GM19193 (cell line): ENCODE data around the gene PRSS21.

Experiments used
- POLR2A ChIP-seq: IDR thresholded peaks from 4 replicates; pipeline ENCODE4 v1.6.1; 2011; ENCODE audit not compliant: insufficient read depth, insufficient read length; ENCODE audit errors: extremely low read depth

The PRSS21 gene

GRCh38 chr16:2815299-2815771 is 1.7 kb upstream of the PRSS21 start:
- no peak for TF ChIP-seq POLR2A

GRCh38 chr16:2817340-2818271 is 569 bp downstream of the PRSS21 start:
- TF ChIP-seq POLR2A = no peak

- TF ChIP-seq POLR2A = no peak
Observed at GRCh38 chr16:2818272-2818876, 1.3 kb downstream of the PRSS21 start.

GRCh38 chr16:2819179-2819938 is 2.3 kb downstream of the PRSS21 start:
- no peak for TF ChIP-seq POLR2A

- TF ChIP-seq POLR2A = no peak
Observed at GRCh38 chr16:2819939-2820835, 3.1 kb downstream of the PRSS21 start.

GRCh38 chr16:2820836-2821486 is 3.9 kb downstream of the PRSS21 start:
- TF ChIP-seq POLR2A = no peak

- TF ChIP-seq POLR2A = no peak
Observed at GRCh38 chr16:2821487-2822157, 4.6 kb downstream of the PRSS21 start.

- TF ChIP-seq POLR2A = no peak
Observed at GRCh38 chr16:2822158-2822495, 5.1 kb downstream of the PRSS21 start.

- no peak for TF ChIP-seq POLR2A
Observed at GRCh38 chr16:2822496-2822895, 5.5 kb downstream of the PRSS21 start.

GRCh38 chr16:2824626-2825025 is 7.6 kb downstream of the PRSS21 start:
- TF ChIP-seq POLR2A = no peak

GRCh38 chr16:2825049-2825742 is 8.2 kb downstream of the PRSS21 start:
- TF ChIP-seq POLR2A = no peak

- no peak for TF ChIP-seq POLR2A
Observed at GRCh38 chr16:2825906-2826305, 8.9 kb downstream of the PRSS21 start.

GRCh38 chr16:2826591-2827373 is 9.7 kb downstream of the PRSS21 start:
- TF ChIP-seq POLR2A = no peak

GRCh38 chr16:2827374-2827791 is 10.3 kb downstream of the PRSS21 start:
- no peak for TF ChIP-seq POLR2A
